ENCODE measurements around the gene ZNF516.

The ZNF516 gene

DNA sequence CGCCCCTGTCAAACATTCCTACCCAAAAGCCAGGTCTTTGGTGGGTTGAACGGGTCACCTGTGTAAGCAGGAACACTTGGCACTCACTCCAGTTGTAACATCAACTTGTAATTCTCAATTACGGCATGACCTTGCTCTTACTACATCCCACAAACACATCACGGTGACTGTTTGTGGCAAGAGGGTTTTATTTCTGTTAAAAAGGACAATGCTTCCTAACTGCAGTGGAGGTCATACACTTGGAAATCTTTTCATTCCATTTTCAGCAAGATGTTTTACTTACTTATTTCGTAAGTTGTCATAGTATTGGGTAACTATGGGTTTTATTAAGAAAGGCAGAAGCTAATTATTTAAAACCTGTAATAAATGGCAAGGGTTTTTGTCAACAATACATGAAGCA, 126.1 kb downstream of the ZNF516 start:
- TF ChIP-seq POLR2A (IDR thresholded peaks at IDR 0.05; ENCODE audit: low read depth, low read length) (no peak), POLR2AphosphoS5 (IDR thresholded peaks at IDR 0.05; ENCODE audit: low read depth, low read length) (no peak), TAF1 (IDR thresholded peaks at IDR 0.05; ENCODE audit: borderline replicate concordance, low read depth, low read length) (no peak)
- FAIRE-seq (no peak), DNase-seq (ENCODE audit: insufficient read length) (no peak)

DNA sequence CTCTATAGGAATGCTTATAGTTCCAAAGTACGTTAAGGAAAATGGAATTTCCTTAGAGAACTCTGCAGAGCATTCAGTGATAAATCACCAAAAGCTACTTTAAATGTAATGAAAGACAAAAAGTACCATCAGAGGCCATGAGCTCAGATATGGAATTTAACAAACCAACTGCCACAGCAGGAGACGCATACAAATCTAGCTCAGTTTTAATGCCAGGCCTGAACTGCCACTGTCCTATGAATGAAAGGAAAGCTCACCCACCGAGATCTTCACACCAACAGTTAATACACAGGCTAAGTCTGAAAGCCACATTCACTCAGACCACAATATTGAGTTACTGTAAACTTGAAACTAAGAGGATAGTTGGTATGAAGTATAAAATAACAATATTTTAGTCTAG, 126.8 kb downstream of the ZNF516 start:
- FAIRE-seq (no peak), DNase-seq (ENCODE audit: insufficient read length) (no peak)
- no peak for TF ChIP-seq TAF1 (IDR thresholded peaks at IDR 0.05; ENCODE audit: borderline replicate concordance, low read depth, low read length)
- TF ChIP-seq POLR2AphosphoS5 (IDR thresholded peaks at IDR 0.05; ENCODE audit: low read depth, low read length): no peak
- TF ChIP-seq POLR2A (IDR thresholded peaks at IDR 0.05; ENCODE audit: low read depth, low read length): no peak

DNA sequence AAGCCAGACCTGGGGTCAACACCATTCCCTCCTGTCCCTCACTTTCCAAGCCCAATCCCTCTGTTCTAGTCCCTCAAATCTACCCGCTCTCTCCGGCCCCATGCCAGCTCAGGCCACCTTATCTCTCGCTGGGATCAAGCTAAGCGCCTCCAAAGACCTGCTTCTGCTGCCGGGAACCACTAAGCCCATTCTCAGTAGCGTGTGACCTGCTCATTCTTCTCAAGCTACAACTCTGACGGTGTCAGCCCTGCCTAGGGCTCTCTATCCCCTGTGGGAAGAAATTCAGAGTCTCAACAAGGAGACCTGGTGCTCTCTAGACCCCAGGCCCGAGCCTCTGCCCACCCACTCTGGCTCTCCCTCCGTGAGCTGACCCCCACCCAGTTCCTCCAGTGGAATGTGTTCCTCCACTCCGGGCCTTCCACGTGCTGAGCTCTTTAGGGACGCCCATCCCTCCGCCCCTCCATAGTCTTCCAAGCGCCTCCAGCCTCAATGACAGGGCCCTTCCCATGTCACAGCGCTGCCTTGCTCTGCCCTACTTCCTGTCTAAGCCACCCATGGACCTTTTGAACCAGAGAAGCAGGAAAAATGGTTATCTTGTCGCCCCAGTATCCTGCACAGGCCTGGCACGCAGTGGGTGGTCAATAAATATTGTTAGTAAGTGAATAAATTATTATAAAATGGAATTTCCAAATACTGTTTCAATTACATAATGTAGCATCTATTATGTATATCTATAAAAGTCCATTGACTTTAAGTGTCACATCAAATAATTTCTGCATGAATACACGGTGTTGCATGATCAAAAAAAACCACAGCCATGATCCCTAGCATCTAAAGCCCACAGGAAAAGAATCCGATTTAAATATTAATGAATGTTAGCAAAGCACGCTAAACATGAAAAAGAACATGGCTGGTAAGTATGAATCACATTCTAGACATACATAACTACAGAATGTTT, 127.6 kb downstream of the ZNF516 start:
- TF ChIP-seq POLR2AphosphoS5 (IDR thresholded peaks at IDR 0.05; ENCODE audit: low read depth, low read length): no peak
- TF ChIP-seq POLR2A (IDR thresholded peaks at IDR 0.05; ENCODE audit: low read depth, low read length): no peak
- no peak for TF ChIP-seq TAF1 (IDR thresholded peaks at IDR 0.05; ENCODE audit: borderline replicate concordance, low read depth, low read length)
- DNase-seq (ENCODE audit: insufficient read length): no peak
- FAIRE-seq: no peak

DNA sequence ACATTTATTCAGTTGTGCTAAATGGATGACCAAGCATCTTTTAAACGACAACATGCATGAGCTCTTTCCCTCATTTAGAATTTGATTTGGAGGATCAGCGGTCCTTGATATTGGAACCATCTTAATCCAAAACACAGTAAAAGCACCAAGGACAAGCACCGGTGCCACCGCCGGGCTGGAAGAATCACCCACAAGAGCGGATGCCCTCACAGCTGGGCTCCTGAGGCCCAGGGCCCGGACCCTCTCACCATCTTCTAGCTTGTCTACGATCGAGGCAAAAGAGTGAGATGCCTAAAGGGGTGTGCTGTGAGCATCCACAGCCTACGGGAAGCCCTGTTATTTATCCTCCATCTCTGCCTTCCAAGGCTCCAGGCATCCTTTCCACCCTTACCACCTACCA, 129.5 kb downstream of the ZNF516 start:
- no peak for DNase-seq (ENCODE audit: insufficient read length)
- TF ChIP-seq TAF1 (IDR thresholded peaks at IDR 0.05; ENCODE audit: borderline replicate concordance, low read depth, low read length) (no peak), POLR2AphosphoS5 (IDR thresholded peaks at IDR 0.05; ENCODE audit: low read depth, low read length) (no peak), POLR2A (IDR thresholded peaks at IDR 0.05; ENCODE audit: low read depth, low read length) (no peak)
- no peak for FAIRE-seq

DNA sequence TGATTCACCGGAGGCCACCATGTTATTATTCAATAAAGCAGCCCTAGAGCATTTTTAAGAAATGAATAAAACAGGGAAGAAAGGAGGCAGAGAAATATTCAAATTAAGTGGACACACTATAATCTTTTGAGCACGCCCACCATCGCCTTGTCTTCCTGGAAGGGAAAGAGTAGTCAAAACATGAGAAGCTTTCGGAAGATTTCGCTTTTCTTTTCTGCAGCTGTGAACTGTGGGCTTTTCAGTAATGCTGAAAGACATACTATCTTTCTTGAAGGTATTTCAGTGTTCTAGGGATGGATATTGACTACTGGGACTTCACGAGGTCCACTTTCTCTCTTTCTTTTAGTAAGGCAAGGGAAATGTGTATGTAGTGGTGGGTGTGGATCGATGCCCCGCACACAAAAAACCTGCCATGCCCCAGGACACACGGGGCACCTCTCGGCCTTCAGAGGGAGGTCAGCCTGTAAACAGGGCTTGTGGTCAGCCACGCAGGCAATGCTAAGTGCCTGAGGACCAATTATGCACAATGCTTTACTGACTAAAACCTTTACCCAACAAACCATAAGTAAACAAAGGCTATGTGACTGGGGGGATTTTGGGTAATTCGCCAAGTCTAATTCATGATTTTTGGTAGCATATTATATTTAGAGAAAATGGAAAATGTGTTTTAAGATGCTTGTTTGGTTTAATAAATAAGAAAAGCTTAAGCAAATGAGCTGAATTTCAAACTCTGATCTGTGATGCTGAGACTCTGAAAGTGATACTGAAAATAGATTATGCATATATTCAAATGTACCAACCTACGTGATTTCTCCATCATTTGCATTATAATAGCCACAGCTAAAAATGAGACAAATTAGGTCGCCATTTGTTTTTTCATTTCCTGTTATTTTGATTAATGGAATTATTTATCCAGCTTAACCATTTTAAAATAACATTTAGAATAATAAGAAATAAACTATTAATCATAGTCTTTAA, 130.5 kb downstream of the ZNF516 start:
- DNase-seq (ENCODE audit: insufficient read length) (no peak), FAIRE-seq (no peak)

DNA sequence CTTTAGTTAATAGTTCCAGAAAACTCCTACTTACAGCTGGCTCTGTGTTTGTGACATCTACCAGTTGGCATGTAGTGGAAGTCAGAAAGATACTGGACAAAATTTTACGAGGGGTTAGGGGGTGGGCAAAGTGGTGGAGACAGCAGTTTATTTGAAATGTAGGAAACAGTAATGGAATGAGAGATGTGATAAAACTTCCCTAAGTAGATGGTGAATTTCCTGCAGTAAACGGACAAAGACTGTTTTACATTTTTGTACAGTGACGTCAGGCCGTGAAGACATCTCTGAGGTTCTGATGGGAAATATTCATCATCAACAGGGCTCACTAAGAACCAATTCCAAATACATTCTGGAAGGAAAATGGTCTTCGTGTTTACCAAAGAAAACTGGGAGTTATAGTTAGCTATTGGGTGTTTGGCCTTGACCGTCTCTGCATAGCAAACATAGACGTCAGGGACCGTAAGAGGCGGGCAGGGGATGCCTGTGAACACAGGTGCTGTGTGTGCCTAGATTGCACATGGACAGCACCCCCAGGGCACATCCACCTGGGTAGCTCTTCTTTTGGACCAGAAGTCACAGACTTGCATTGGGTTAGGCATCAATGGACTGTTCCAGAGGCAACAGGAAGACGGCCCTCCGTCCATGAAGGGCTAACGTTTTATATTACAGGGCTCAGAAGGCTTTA, 131.5 kb downstream of the ZNF516 start:
- TF ChIP-seq TAF1 (IDR thresholded peaks at IDR 0.05; ENCODE audit: borderline replicate concordance, low read depth, low read length) (no peak), POLR2AphosphoS5 (IDR thresholded peaks at IDR 0.05; ENCODE audit: low read depth, low read length) (no peak), POLR2A (IDR thresholded peaks at IDR 0.05; ENCODE audit: low read depth, low read length) (no peak)
- no peak for FAIRE-seq
- DNase-seq (ENCODE audit: insufficient read length): no peak

More for the DNA sequence above, 130.5 kb downstream of the ZNF516 start:
- TF ChIP-seq POLR2AphosphoS5 (IDR thresholded peaks at IDR 0.05; ENCODE audit: low read depth, low read length) (no peak), TAF1 (IDR thresholded peaks at IDR 0.05; ENCODE audit: borderline replicate concordance, low read depth, low read length) (no peak)

DNA sequence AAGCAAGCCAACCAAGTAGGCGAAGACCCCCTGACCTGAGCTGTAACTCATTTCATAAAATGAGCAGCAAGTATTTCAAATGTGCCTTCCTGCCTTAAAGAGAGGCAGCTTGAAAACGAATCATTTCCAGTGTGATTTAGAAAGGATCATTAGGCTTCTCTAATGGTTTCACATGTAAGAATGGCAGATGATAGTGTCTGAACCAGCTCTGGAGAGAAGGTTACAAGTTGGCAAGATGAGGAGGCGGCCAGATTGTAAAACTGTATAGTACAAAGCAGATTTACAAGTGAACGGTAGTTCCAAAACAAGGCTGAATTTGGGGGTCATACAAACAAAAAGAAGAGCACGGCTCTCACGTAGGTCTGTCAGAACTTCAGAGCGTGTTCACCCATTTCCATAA, 132.4 kb downstream of the ZNF516 start:
- no peak for DNase-seq (ENCODE audit: insufficient read length)
- FAIRE-seq: no peak
- TF ChIP-seq POLR2A (IDR thresholded peaks at IDR 0.05; ENCODE audit: low read depth, low read length) (no peak), POLR2AphosphoS5 (IDR thresholded peaks at IDR 0.05; ENCODE audit: low read depth, low read length) (no peak), TAF1 (IDR thresholded peaks at IDR 0.05; ENCODE audit: borderline replicate concordance, low read depth, low read length) (no peak)

DNA sequence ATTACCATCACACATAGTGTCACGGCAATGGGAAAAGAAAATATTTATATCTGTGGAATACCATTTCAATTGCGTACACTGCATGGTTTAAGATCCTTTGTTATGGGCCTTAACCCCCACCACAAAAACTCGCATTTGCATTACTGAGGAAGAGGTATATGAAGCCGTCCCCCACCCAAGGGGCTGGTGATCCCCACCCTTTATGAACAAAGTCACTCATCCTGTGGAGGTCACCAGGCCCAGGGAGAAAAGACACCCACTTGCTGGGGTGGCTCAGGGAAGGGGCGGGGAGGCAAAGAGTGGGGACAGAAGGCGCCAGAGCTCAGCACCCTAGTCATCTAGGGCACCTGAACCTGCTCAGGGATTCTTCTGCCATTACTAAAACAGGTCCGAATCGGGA, 133.8 kb downstream of the ZNF516 start:
- DNase-seq (ENCODE audit: insufficient read length) (no peak), FAIRE-seq (no peak)
- TF ChIP-seq POLR2A (IDR thresholded peaks at IDR 0.05; ENCODE audit: low read depth, low read length): no peak
- no peak for TF ChIP-seq TAF1 (IDR thresholded peaks at IDR 0.05; ENCODE audit: borderline replicate concordance, low read depth, low read length)
- TF ChIP-seq POLR2AphosphoS5 (IDR thresholded peaks at IDR 0.05; ENCODE audit: low read depth, low read length): no peak

DNA sequence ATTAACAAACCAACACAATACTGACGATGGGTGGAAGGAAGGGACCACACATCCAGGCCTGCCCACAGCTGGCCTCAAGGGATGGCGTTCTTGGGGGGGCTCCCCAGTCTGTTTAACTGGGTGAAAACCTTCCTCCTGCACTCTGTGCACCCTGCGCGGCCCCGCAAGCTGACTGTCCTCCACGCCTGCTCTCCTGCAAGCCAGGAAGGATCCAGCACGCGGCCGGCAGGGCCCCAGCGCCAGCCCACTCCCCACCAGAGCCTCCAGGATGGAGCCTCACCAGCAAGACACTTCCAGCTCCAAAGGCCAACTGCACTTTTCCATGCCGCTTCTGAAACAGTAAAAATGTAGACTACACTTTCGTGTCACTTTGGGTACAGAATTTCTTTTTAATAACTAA, 135.1 kb downstream of the ZNF516 start:
- FAIRE-seq (no peak), DNase-seq (ENCODE audit: insufficient read length) (no peak)
- TF ChIP-seq TAF1 (IDR thresholded peaks at IDR 0.05; ENCODE audit: borderline replicate concordance, low read depth, low read length) (no peak), POLR2AphosphoS5 (IDR thresholded peaks at IDR 0.05; ENCODE audit: low read depth, low read length) (no peak), POLR2A (IDR thresholded peaks at IDR 0.05; ENCODE audit: low read depth, low read length) (no peak)

DNA sequence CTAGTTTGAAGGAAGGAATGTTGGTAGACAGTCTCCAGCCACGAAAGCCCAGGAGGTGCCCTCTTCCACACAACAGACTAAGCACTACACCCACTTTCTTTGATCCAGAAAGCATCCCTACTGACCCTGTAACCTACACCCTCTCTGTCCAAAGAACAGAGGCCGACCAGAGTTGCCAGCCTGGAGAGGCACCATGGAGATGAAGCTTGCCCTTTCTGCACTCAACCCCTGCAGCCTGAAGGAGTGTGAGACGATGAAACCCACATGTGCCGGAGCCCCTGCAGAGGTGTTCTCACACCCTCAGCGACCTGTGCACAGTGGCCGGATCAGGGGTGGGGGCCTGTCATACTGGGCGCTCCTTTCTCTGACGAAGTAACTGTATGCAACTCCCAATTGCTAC, 136.3 kb downstream of the ZNF516 start:
- DNase-seq (ENCODE audit: insufficient read length) (no peak), FAIRE-seq (no peak)
- TF ChIP-seq POLR2A (IDR thresholded peaks at IDR 0.05; ENCODE audit: low read depth, low read length) (no peak), POLR2AphosphoS5 (IDR thresholded peaks at IDR 0.05; ENCODE audit: low read depth, low read length) (no peak), TAF1 (IDR thresholded peaks at IDR 0.05; ENCODE audit: borderline replicate concordance, low read depth, low read length) (no peak)

Measured in GM12892 (cell line).